HCT116 (cell line): ENCODE results near the gene ARRDC2.

Source experiments
- CTCF ChIP-seq, 3 experiments: fragments of 200-600 bp in 1 of 3; sonication (generic) in 1 of 3; IDR thresholded peaks in 2 of 3; conservative IDR thresholded peaks in 1 of 3; 2 replicates each; pipeline ENCODE4 v1.5.1; 2012 to 2017; ENCODE audit warnings: low read depth in 2 of 3, low read length in 2 of 3, antibody characterized with exemption in 1 of 3, borderline replicate concordance in 1 of 3, control low read depth in 1 of 3, mild to moderate bottlenecking in 1 of 3, mixed read lengths in 1 of 3, mixed run types in 1 of 3, moderate library complexity in 1 of 3; ENCODE audit not compliant: insufficient read depth in 1 of 3
- ELF1 ChIP-seq: IDR thresholded peaks from 2 replicates; pipeline ENCODE4 v1.6.1; 2012; ENCODE audit warnings: low read depth, borderline replicate concordance
- EZH2phosphoT487 ChIP-seq: fragments of 200-600 bp; IDR thresholded peaks from 2 replicates; pipeline ENCODE4 v1.6.1; 2018; ENCODE audit warnings: antibody characterized with exemption, borderline replicate concordance
- MAX ChIP-seq: IDR thresholded peaks from 2 replicates; pipeline ENCODE4 v1.6.1; 2012
- POLR2A ChIP-seq: IDR thresholded peaks from 2 replicates; pipeline ENCODE4 v1.7.0; 2011; ENCODE audit warnings: borderline replicate concordance; ENCODE audit not compliant: insufficient read depth, insufficient read length; ENCODE audit errors: extremely low read depth
- POLR2AphosphoS5 ChIP-seq: IDR thresholded peaks from 2 replicates; pipeline ENCODE4 v1.6.1; 2011; ENCODE audit warnings: mild to moderate bottlenecking, low read depth, low read length, moderate library complexity
- REST ChIP-seq: IDR thresholded peaks from 2 replicates; pipeline ENCODE4 v1.6.1; 2012; ENCODE audit warnings: low read depth
- SP1 ChIP-seq: IDR thresholded peaks from 2 replicates; pipeline ENCODE4 v1.6.1; 2012; ENCODE audit warnings: low read depth
- ZFX ChIP-seq: fragments of 450-650 bp; IDR thresholded peaks from 2 replicates; pipeline ENCODE4 v1.6.1; 2017

DNA sequence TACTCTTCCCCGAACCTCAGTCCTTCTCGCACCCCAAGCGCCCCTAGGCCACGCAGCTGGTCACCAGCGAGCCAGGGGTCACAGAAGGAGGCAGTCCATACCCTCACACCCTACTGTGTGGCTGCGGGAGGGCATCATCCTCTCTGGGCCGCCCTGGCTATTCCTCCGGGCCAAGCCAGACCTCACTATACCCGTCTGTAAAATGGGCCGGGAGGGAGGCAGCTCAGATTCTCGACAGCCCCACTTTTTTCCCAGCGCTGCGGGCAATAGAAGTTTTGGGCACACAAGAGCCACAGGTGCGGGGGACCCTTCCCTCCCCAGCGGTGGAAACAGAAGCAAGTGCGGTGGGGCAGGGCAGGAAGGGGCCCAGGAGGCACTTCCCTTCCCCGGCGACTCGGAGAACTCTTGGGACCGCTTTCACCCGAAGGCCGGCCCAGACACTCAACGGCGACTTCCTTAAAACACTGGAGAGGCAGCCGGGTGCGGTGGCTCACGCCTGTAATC, 5.6 kb upstream of the ARRDC2 start:
- TF ChIP-seq MAX (no peak), ELF1 (no peak), CTCF (IDR thresholded peaks at IDR 0.05 in 2 of 3, conservative IDR thresholded peaks at IDR 0.05 in 1 of 3; ENCODE audit: borderline replicate concordance in 1 of 3, insufficient read depth in 1 of 3, low read depth in 2 of 3, low read length in 2 of 3) (no peak), REST (no peak), SP1 (no peak), EZH2phosphoT487 (no peak), POLR2AphosphoS5 (no peak), ZFX (no peak), POLR2A (no peak)
